Activated B cell treated with CpG ODN at 0.5 μM for 24 hours (primary cell): ENCODE results near the gene GALNT1. TPM values are rescaled to one million over a fixed set of nuclear protein-coding genes. Genes with fewer than 3 reads are reported as not detected.

Experiments used
- ATAC-seq: fragments of 200-7000 bp; cut with Tn5 transposase; one replicate; pipeline ENCODE4 v1.10.0; 2021; ENCODE audit warnings: low read depth, mild to moderate bottlenecking, moderate library complexity
- CTCF ChIA-PET: fragments of 350-600 bp; sonication (Branson Sonifier 250); formaldehyde crosslinking; loops from one replicate; lab custom pipeline; 2021; ENCODE audit warnings: antibody characterized with exemption; lab: Charles Lee
- POLR2A ChIA-PET: fragments of 350-600 bp; sonication (Branson Sonifier 250); formaldehyde crosslinking; loops from one replicate; lab custom pipeline; 2021; ENCODE audit warnings: antibody characterized with exemption; lab: Charles Lee
- DNase-seq: peaks from one replicate; pipeline ENCODE4 v3.0.0; 2022
- H3K27ac Mint-ChIP-seq: one replicate; pipeline ENCODE4 v1.8.0; 2020; ENCODE audit warnings: mixed read lengths
- H3K27me3 Mint-ChIP-seq: one replicate; pipeline ENCODE4 v1.8.0; 2021; ENCODE audit warnings: mixed read lengths
- H3K36me3 Mint-ChIP-seq: one replicate; pipeline ENCODE4 v1.8.0; 2021; ENCODE audit warnings: low read depth, mixed read lengths
- H3K4me1 Mint-ChIP-seq: one replicate; pipeline ENCODE4 v1.8.0; 2021; ENCODE audit warnings: mixed read lengths
- H3K4me3 Mint-ChIP-seq: one replicate; pipeline ENCODE4 v1.8.0; 2020; ENCODE audit warnings: mild to moderate bottlenecking, mixed read lengths
- H3K9me3 Mint-ChIP-seq: one replicate; pipeline ENCODE4 v1.8.0; 2020; ENCODE audit warnings: mixed read lengths
- CTCF ChIP-seq: fragments of 200-600 bp; IDR thresholded peaks from one replicate; pipeline ENCODE4 v1.8.0; 2022; ENCODE audit warnings: antibody characterized with exemption, mild to moderate bottlenecking
- intact Hi-C: fragments of 100-400 bp; cut with micrococcal nuclease; formaldehyde crosslinking; loops from one replicate; pipeline ENCODE4 v1.15.1; 2024
- total RNA-seq: library from RNA; stranded (reverse); gene quantifications from 2 replicates; pipeline ENCODE4 v1.2.3, GENCODE V29; 2022

GALNT1 gene
- total RNA-seq, 1 donor from 2014 or later: 67.5 TPM

- intact Hi-C loops: loop anchor here (5.0 to 10.0 kb wide), 4 partner anchors 106 to 643 kb away; partner anchors contain the start of genes MAPRE2 and RPRD1A
- Mint-ChIP-seq H3K4me1 (peaks cover 21% of the 10 kb centered on the region), H3K27me3 (no peaks in the 10 kb centered on the region), H3K9me3 (no peaks in the 10 kb centered on the region), H3K36me3 (no peaks in the 10 kb centered on the region), H3K4me3 (no peak overlapping the region), H3K27ac (no peak overlapping the region)
- ATAC-seq: no peak
- ChIA-PET POLR2A (interaction anchor here (0.7 to 1.9 kb wide), 2 partner anchors 22 to 36 kb away, joined by 4 to 5 read pairs; partner anchors contain the start of gene GALNT1), CTCF (no interaction called here)
- no peak for TF ChIP-seq CTCF
- no peak for DNase-seq
Measured at GRCh38 chr18:35618289-35618688, 36.7 kb downstream of the GALNT1 start.

GRCh38 chr18:35618696-35619095, 37.2 kb downstream of the GALNT1 start:
- Mint-ChIP-seq H3K9me3 (no peaks in the 10 kb centered on the region), H3K36me3 (no peaks in the 10 kb centered on the region), H3K27ac (no peak overlapping the region), H3K4me1 (peaks cover 25% of the 10 kb centered on the region), H3K27me3 (no peaks in the 10 kb centered on the region), H3K4me3 (no peak overlapping the region)
- no peak for DNase-seq
- ChIA-PET POLR2A (interaction anchor here (0.7 to 1.3 kb wide), 2 partner anchors 10 to 37 kb away, joined by 3 to 4 read pairs; partner anchors contain the start of gene GALNT1), CTCF (no interaction called here)
- no peak for TF ChIP-seq CTCF
- no peak for ATAC-seq
- intact Hi-C loops: loop anchor here (5.0 to 10.0 kb wide), 4 partner anchors 106 to 644 kb away; partner anchors contain the start of genes MAPRE2 and RPRD1A

GRCh38 chr18:35619464-35619863, 37.9 kb downstream of the GALNT1 start:
- Mint-ChIP-seq H3K9me3 (no peaks in the 10 kb centered on the region), H3K27me3 (no peaks in the 10 kb centered on the region), H3K4me1 (peaks cover 31% of the 10 kb centered on the region), H3K4me3 (no peak overlapping the region), H3K27ac (peak overlapping the region; percentile 55), H3K36me3 (no peaks in the 10 kb centered on the region)
- DNase-seq: no peak
- ChIA-PET CTCF (no interaction called here), POLR2A (interaction anchor here (1.3 kb wide), 1 partner anchor 10 kb away, joined by 3 read pairs; no protein-coding TSS in a partner anchor)
- TF ChIP-seq CTCF: no peak
- no peak for ATAC-seq
- intact Hi-C loops: loop anchor here (5.0 to 10.0 kb wide), 4 partner anchors 107 to 645 kb away; partner anchors contain the start of genes MAPRE2 and RPRD1A

GRCh38 chr18:35619941-35620340, 38.4 kb downstream of the GALNT1 start:
- Mint-ChIP-seq H3K4me3 (no peak overlapping the region), H3K27ac (peak overlapping the region; percentile 55), H3K4me1 (peaks cover 31% of the 10 kb centered on the region)

More at GRCh38 chr18:35619941-35620340, 38.4 kb downstream of the GALNT1 start:
- intact Hi-C loops: loop anchor here (5.0 to 10.0 kb wide), 4 partner anchors 108 to 645 kb away; partner anchors contain the start of genes MAPRE2 and RPRD1A
- TF ChIP-seq CTCF: no peak
- DNase-seq (no peak), ATAC-seq (no peak)
- ChIA-PET POLR2A (interaction anchor here (1.3 kb wide), 1 partner anchor 11 kb away, joined by 3 read pairs; no protein-coding TSS in a partner anchor), CTCF (no interaction called here)
- H3K36me3 Mint-ChIP-seq: no peaks in the 10 kb centered on the region
- no peaks in the 10 kb centered on the region for H3K9me3 Mint-ChIP-seq
- H3K27me3 Mint-ChIP-seq: no peaks in the 10 kb centered on the region
